GM18867 (cell line): ENCODE results near the gene LSAMP.

Experiments used
- ATAC-seq: cut with Tn5 transposase; IDR thresholded peaks from one replicate; pipeline ENCODE4 v1.9.1; 2021; ENCODE audit warnings: mild to moderate bottlenecking, moderate library complexity; ENCODE audit not compliant: unreplicated experiment

The LSAMP gene

DNA sequence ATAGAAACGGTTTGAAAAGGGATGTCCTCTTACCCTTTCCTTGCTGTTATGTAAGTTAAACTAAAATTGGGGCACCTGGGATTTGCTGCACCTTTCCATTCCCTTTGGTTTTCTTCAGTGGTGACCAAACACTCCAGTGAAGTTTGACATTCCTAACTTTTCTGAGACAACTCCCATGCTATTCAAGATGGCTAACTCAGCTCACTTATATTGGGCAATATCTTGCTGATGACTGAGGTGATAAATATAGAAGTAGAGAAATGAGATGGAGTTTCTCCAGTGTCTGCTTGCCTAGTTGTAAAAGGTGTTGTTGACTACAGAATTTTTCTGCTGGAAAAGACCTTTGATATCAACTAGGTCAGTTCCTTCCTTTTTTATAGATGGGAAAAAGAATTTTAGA, 530.2 kb downstream of the LSAMP start:
- no peak for ATAC-seq

DNA sequence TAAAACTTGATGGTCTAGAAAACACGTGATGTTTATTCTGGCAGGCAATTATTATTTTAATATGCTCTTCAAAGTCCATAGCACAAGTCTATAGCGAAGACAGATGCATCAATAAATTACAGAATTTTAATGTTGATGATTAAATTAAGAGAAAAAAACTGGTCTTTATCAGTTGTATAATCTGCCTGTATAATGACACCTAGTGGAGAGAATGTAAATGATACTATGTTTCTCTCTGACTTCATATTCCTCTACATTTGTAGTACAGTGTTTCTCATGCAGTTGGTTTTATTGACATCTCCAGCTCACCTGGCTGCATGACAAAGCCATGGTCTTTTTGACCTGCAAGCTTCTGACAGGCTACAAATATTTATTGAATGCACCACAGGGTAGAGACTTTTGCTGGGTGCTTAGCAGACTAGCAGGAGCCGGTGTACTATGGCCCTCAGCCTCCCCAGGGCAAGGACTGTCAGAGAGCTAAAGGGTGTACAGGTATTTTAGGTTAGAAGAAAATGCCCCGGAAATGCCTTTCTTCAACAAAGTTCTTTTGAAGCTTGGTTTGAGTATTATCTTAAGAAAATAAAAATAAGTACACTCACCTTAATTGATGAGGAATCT, 532.1 kb downstream of the LSAMP start:
- ATAC-seq = no peak

GRCh38 chr3:115912372-115912771, 532.9 kb downstream of the LSAMP start:
- no peak for ATAC-seq

GRCh38 chr3:115905871-115906270, 539.4 kb downstream of the LSAMP start:
- ATAC-seq = no peak

DNA sequence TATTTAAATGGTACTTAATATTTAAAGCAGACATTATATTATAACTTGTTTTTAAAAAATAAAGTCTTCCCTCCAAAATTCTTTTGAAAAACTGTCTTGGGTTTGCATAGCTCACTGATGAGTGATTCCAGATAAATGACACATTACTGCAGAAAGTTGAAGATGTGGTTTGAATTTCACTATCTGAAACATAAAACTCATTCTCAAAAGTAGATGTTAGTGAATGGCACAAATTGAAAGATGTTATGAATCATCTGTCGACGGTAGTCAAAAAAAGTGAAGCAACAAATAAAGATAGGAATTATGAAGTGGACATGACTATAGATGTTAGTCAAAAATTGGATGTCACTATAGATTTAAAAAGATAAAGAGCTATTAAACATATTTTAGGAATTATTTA, 541.4 kb downstream of the LSAMP start:
- no peak for ATAC-seq

DNA sequence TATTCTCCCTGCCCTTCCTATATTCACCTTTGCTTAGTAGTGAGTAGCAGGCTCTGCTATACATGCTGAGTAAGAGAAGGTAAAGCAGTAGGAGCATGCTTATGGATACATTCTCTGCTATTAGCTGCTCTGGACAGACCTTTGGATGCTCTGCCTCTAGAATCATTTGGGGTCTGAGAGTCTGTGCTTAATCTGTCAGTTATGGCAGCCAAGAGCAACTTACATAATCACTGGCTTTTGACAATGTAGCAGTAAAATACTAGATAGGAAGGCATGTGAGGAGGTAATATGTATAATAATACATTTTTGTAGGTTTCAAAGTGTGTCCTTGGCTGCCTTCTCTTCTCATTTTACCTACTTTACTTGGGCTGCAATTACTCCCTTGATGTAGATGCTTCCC, 544.3 kb downstream of the LSAMP start:
- ATAC-seq = no peak

- no peak for ATAC-seq
These were observed 545.8 kb downstream of the LSAMP start for GRCh38 chr3:115899535-115899934.

GRCh38 chr3:115898656-115899410, 546.5 kb downstream of the LSAMP start:
- no peak for ATAC-seq

DNA sequence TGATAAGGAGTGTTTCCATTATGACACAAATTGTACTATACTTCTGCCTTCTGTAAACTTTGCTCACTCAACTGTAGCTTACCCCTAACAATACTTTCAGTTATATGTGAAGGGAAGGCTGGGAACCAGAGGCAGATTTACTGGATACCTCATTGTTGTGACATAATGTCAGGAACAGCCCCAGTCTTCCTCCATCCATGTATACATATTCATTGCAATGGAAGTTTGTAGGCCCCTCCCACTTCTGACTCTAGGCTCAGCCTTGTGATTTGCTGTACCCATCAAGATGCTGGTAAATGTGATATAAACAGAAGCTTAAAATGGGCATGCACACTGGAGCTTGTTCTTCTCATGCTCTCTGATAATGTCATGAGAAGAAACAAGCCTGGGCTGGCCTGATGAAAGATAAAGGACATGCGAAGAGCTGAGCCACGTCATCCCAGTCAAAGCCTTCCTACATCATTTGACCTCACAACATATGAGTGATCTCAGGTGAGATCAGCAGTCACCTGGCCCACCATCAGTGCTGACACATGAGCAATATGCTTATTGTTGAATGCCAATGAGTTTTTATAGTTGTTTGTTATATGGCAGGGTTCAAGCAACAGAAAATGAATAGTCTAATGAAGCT, 554.2 kb downstream of the LSAMP start:
- ATAC-seq = no peak

DNA sequence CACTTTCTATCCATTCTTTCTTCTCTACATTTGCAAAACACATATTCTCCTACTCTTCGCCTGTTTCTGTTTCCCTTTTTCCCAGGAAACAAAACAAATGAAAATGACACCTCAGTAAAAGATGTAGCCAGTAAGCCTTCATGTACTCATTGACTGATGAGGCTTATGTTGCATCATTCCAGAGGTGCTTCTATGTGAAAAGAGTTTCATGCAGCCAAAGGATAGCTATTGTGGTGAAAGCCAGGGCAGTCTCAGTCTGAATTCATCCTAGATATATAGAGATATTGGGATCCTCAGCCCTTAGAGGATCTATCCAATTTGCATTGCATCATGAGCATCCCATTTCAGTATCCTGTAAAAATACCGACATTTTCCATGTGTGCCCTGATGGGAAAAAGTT, 554.7 kb downstream of the LSAMP start:
- no peak for ATAC-seq

GRCh38 chr3:115885621-115886020, 559.7 kb downstream of the LSAMP start:
- no peak for ATAC-seq

DNA sequence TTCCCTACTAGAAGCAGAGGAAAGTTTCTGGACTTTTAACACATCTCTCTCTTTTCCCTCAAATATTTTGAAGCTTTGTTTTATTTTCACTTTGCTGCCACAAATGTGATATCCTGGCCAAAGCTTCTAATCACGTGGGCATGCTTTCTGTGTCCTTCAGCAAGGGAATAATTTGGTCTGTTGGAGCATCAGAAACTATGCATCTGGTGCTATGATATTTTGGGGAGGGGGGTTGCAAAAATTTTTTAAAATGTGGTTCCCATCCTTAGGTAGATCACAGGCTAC, 567.7 kb downstream of the LSAMP start:
- ATAC-seq = no peak

DNA sequence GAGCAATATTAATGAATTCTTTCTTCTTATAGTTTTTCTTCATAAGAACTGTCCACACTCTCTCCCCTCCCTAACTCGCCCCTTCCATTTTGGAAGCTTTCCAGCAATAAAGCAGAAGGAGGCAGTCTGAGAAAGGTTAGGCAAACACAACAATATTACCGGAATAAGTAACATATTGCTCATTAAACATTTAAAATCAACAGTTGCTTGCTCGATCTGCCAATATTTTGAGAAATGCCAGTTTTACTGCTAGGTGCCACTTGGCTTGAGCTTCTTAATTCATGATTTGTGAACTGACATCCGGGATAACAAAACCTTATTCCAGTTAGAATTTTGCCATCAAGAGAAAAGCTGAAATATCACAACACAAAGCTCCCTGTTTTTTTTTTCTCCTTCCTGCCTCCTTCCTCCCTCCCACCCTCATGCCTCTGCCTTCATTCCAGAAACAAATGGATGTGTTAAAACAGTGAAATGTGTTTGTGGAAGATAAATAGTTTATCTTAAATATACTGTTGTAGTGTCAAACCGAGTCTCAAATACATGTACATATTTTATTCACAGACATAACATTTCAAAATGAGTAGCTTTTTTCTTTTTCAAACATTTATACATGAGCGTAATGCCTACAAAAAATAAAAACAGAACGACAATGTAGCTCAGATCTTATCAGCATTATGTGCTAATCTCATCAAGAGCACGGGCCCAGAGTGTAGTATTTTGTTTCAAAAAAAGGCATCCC, 568.2 kb downstream of the LSAMP start:
- ATAC-seq = no peak

DNA sequence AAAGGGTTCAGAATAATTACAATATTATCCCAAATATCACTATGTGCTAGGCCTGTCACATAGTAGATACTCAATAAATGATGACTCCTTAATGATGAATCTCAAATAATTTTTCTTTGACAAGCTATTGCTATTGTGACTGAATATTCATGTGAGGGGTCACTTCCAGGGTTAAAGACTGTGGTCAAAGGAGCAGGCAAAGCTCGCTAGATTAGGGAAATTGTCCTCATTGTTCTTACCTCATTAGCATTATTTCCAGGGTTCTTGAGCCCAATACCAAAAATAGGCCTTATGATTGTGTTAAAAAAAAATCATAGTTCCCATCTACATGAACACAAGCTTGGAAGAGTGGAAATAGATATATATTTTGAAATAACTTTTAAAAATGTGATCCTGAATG, 569.8 kb downstream of the LSAMP start:
- ATAC-seq = no peak

GRCh38 chr3:115871735-115872134, 573.6 kb downstream of the LSAMP start:
- ATAC-seq = no peak

- no peak for ATAC-seq
These were observed 580.4 kb downstream of the LSAMP start for GRCh38 chr3:115864911-115865310.

- ATAC-seq = no peak
These were observed 582.4 kb downstream of the LSAMP start for GRCh38 chr3:115862849-115863248.

DNA sequence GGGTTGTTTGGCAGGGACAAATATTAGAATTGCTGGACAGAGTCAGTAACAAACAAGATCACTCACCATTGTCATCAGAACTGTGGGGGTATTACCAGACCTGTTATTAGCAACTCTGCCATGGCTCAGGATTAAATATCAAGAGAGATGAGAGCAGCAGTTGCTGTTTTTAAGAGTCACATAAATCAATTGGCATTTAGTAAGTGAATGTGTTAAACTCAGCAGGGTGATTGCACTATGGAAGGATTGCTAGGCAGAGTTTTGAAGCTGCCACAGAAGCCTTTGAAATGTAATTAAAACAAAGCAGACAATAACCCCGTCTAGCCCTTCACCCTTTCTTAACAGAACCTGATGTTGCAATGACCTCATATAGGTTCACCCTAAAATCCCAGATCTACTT, 583.2 kb downstream of the LSAMP start:
- no peak for ATAC-seq

DNA sequence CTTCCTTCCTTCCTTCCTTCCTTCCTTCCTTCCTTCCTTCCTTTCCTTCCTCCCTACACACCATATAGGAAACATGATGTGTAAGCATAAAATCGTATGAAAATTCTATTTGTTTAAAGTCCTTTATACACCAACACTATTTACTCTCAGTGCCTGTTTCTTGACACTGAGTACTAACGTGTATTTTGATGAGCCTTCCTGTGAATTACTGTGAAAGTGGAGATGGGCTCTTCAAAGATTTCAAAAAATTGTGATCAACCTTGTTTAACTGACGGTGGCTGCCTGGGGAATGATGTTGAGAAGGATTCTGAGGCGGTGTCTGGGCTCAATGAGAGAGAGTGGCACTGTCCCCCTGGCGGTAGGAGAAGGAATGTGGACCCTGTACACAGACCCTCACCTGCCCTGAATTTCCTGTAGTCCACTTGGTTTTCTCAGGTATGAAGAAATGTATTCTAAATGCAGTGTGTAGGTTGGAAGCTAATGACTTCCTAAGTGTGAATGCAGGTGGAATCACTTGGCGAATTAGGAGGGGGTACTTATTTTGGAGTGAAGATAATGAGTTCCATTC, 584.0 kb downstream of the LSAMP start:
- no peak for ATAC-seq

DNA sequence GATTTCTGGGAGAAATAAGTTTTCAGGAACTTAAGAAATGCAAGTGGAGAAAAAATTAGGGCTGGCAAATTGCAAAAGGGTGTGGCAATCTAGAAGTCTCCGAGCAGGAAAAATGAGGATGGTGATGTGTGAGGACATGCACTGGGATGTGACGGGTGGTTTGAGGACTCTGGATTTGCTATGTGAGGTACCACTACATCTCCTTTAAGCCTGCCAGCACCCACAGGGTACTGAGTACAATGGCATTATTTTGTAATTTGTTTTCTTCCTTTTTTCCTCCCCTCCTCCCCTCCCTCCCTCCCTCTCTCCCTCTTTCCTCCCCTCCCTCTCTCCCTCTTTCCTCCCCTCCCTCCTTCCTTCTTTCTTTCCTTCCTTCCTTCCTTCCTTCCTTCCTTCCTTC, 584.5 kb downstream of the LSAMP start:
- no peak for ATAC-seq

GRCh38 chr3:115859002-115859807, 586.1 kb downstream of the LSAMP start:
- ATAC-seq = no peak
